GM23248 (cell line): ENCODE data around the gene ALKBH4.
"Not testable (repeated sequence)": the region's sequence is repeated elsewhere in the genome, so short reads cannot be mapped to it uniquely, and the experiment has no call there.

ENCODE experiments used
- EZH2 ChIP-seq: fragments of 200-600 bp; sonication (generic); IDR thresholded peaks from 2 replicates; pipeline ENCODE4 v1.6.1; 2018; ENCODE audit warnings: antibody characterized with exemption, mild to moderate bottlenecking; ENCODE audit not compliant: insufficient read depth, poor library complexity, severe bottlenecking
- EZH2phosphoT487 ChIP-seq: fragments of 200-600 bp; sonication (generic); IDR thresholded peaks from 2 replicates; pipeline ENCODE4 v1.6.1; 2018; ENCODE audit warnings: antibody characterized with exemption, moderate library complexity, mild to moderate bottlenecking, low read depth; ENCODE audit not compliant: insufficient read depth

GRCh38 chr7:102512642-102513221 is 48.1 kb upstream of the ALKBH4 start:
- not testable (repeated sequence) for TF ChIP-seq EZH2, EZH2phosphoT487
